Esophagus muscularis mucosa (tissue), 4 donors: ENCODE results near the gene DHRS7.

ENCODE experiments used
- CTCF ChIP-seq, 3 experiments: fragments of 200-600 bp in 2 of 3; fragments of 450-650 bp in 1 of 3; sonication (generic) in 2 of 3; IDR thresholded peaks; one replicate each; pipeline ENCODE4 v1.5.1; 2017 to 2019; ENCODE audit warnings: antibody characterized with exemption in 3 of 3, mild to moderate bottlenecking in 2 of 3, moderate library complexity in 1 of 3
- EP300 ChIP-seq: sonication (generic); formaldehyde crosslinking; IDR thresholded peaks from one replicate; pipeline ENCODE4 v1.6.1; 2017; ENCODE audit warnings: antibody characterized with exemption
- POLR2AphosphoS5 ChIP-seq, 2 donors: sonication (generic); formaldehyde crosslinking; IDR thresholded peaks; one replicate each; pipeline ENCODE4 v1.6.1; 2017; ENCODE audit warnings: antibody characterized with exemption in 2 of 2

GRCh38 chr14:60160422-60160821 is 4.8 kb downstream of the DHRS7 start:
- TF ChIP-seq CTCF (IDR thresholded peaks at IDR 0.05) (no peak), POLR2AphosphoS5 (IDR thresholded peaks at IDR 0.05) (no peak), EP300 (no peak)
